Frontal cortex (tissue), 4 donors: ENCODE results near the gene CD300LF. TPM values are rescaled to one million over a fixed set of nuclear protein-coding genes. Genes with fewer than 3 reads are reported as not detected.

Source experiments
- DNase-seq, 2 donors: peaks; one replicate each; pipeline ENCODE4 v3.0.0; 2012; ENCODE audit warnings: low spot score in 2 of 2
- FAIRE-seq: peaks from 2 replicates; lab custom pipeline; 2012; peaks lifted over from hg19 to GRCh38; lab: Jason Lieb, UNC
- total RNA-seq: library from RNA; depleted of rRNA; stranded (reverse); fragments of >200 nt; gene quantifications from one replicate; pipeline ENCODE4 v1.2.3, GENCODE V29; 2014
- donor health status: control.
- donor health status: control.
- donor health status: control.

Gene CD300LF
- total RNA-seq: 0.41 TPM

- FAIRE-seq (no peak), DNase-seq (no peak)
Observed at GRCh38 chr17:74712756-74713155, at the start of gene CD300LF. Gene CD300LF (minus strand): TSS chr17:74712923. CDS start chr17:74712866, 57 bp downstream.

GRCh38 chr17:74761931-74762330, 49.2 kb upstream of the CD300LF start:
- no peak for DNase-seq
- no peak for FAIRE-seq

DNA sequence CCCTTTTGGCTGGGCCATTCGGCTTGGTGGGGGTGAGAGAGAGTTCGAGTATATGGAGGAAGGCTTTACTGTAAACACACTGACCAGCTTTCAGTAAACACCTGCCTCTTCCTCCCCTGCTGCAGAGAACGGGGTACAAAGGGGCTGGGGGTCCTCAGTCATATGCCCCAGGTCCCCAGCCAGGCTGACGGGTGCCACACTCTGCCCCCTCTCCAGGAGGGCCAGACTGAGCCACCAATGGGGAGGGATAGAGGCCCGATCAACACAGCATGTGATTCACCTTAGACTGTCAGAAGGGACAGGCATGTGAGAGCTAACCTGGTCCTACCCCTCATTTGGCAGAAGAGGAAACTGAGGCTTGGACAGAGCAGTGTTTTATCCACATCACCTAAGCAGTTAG, 48.7 kb upstream of the CD300LF start:
- FAIRE-seq: no peak

GRCh38 chr17:74760404-74761105, 47.8 kb upstream of the CD300LF start:
- FAIRE-seq (no peak), DNase-seq (peak in 1 of 2 donors; percentile 53)

More for the DNA sequence above, 48.7 kb upstream of the CD300LF start:
- DNase-seq: no peak

- FAIRE-seq (no peak), DNase-seq (no peak)
Observed at GRCh38 chr17:74759941-74760340, 47.2 kb upstream of the CD300LF start.

DNA sequence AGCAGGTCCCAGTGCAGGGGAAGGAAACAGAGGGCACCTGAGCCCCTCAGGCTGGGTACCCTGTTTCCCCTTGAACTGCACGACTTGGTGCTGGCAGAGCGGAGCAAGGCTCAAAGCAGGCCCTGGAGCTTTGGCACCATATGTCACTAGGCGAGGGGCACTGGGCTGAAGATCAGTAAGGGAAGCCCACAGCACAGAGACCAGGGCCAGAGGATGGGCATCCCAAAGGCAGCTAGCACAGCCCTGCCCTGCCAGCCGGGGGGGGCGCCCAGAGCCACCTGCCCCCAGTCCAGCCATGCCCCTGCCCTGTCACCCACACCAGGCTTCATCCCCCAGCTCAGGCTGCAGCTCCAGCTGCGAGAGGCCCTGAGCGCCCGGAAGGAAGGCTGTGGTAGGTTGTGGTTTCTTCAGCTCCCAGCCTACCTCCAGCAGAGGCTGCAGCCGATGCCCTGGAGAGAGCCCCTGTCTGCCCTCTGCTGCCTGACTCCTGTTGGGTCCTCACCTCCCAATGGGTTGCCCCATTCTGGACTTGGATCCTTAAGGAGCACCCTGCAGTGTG, 46.6 kb upstream of the CD300LF start:
- FAIRE-seq (no peak), DNase-seq (no peak)

- no peak for FAIRE-seq
- peak in 1 of 2 donors; percentile 60 for DNase-seq
Observed at GRCh38 chr17:74758848-74759168, 46.1 kb upstream of the CD300LF start.

- DNase-seq (peak in 1 of 2 donors; percentile 48), FAIRE-seq (no peak)
Observed at GRCh38 chr17:74757931-74758847, 45.5 kb upstream of the CD300LF start.

DNA sequence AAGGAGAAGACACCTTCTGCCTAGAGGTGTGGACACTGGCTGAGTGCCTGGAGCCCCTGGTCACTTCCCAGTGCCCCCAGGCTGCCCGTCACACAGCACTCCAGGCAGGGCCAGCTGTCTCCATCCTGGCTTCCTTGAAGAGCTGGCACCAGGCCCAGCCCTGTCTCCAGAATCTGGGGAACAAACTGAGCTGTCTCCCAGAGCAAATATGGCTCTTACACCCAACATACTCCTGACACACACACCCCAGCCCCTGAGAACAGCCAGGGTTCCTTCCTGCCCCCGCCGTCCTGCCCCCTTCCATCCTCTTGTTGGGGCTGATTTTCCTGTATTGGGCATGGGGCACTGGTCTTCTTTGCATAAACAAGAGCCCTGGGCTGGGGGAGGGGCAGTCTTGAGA, 44.8 kb upstream of the CD300LF start:
- FAIRE-seq (no peak), DNase-seq (no peak)

DNA sequence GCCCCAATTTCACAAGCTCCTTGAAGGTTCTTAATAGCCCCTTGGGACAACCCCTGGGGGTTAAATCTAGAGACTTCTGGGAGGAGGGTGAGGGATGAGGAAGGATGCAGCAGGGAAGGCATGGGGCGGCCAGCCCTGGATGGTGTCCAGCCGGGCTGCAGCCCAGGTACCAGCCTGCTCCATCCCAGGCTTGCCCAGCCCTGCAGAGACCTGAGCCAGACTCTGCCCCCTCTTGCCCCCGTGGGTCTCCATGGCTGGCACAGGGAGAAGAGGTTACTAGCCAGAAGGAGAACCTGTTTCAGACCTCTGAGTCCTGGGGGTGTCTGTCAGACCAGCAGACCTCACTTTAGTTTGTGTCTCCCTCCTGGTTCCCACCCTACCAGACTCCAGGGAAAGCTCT, 44.2 kb upstream of the CD300LF start:
- DNase-seq (no peak), FAIRE-seq (no peak)

DNA sequence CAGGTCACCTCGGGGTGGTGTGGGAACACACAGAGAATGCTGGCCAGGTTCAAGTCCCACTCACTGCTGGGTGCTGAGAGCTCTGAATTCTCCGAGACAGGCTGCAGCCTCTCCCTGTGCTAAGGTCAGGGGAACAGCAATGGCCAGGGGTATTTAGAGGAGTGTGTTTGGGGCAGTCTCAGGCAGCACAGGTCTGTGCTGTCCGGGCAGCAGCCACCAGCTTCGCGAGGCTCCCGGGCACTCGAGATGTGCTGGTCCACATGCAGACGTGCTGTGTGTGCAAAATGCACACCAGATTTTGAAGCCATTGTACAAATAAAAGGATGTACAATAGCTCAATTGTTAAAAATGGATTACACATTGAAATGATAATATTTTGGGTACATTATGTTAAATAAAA, 42.8 kb upstream of the CD300LF start:
- no peak for FAIRE-seq

GRCh38 chr17:74754832-74755231, 42.1 kb upstream of the CD300LF start:
- DNase-seq (no peak), FAIRE-seq (no peak)

More for the DNA sequence above, 42.8 kb upstream of the CD300LF start:
- DNase-seq: no peak

DNA sequence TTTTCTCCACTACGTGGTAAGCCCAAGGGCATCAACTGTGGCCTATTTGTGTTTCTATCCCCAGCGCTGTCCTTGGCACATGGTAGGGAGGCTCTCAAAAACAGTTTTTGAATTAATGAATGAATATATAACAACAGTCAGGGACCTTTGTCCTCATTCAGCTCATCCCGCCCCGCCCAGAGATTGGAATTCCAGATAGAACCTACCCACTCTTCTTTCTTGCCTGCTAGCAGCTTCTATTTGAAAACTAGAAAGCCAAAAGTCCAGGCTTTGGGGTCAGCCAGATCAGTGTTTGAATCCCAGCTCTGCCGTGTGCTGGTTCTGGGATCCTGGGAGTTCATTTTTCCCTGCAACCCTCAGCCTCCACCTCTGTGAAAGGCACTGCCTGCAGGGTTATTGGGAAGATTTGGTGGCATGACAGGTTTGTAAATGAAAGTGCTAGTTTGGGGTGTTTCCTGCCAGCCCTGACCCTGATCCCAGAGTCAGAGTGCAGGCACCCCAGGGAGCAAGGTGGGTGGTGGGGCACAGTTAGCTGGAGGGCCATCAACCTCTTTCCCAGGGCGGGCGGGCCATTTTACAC, 40.2 kb upstream of the CD300LF start:
- no peak for FAIRE-seq
- no peak for DNase-seq

DNA sequence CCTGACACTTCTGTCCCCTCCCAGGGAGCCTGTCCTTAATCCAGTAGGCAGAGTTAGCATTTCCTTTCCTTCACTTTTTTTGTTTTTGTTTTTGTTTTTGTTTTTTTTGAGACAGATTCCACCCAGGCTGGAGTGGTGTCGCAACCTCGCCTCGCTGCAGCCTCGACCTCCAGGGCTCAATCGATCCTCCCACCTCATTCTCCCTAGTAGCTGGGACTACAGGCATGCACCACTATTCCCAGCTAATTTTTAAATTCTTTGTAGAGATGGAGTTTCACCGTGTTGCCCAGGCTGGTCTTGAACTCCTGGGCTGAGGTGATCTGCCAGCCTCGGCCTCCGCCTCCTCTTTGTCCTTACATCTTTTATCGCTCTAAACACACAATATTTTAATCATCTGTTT, 39.7 kb upstream of the CD300LF start:
- DNase-seq: no peak
- FAIRE-seq: no peak

GRCh38 chr17:74750327-74751069, 37.8 kb upstream of the CD300LF start:
- DNase-seq (no peak), FAIRE-seq (no peak)

- FAIRE-seq: no peak
Observed at GRCh38 chr17:74750039-74750326, 37.3 kb upstream of the CD300LF start.

GRCh38 chr17:74749279-74750038, 36.7 kb upstream of the CD300LF start:
- FAIRE-seq: no peak
- no peak for DNase-seq

More at GRCh38 chr17:74750039-74750326, 37.3 kb upstream of the CD300LF start:
- no peak for DNase-seq

DNA sequence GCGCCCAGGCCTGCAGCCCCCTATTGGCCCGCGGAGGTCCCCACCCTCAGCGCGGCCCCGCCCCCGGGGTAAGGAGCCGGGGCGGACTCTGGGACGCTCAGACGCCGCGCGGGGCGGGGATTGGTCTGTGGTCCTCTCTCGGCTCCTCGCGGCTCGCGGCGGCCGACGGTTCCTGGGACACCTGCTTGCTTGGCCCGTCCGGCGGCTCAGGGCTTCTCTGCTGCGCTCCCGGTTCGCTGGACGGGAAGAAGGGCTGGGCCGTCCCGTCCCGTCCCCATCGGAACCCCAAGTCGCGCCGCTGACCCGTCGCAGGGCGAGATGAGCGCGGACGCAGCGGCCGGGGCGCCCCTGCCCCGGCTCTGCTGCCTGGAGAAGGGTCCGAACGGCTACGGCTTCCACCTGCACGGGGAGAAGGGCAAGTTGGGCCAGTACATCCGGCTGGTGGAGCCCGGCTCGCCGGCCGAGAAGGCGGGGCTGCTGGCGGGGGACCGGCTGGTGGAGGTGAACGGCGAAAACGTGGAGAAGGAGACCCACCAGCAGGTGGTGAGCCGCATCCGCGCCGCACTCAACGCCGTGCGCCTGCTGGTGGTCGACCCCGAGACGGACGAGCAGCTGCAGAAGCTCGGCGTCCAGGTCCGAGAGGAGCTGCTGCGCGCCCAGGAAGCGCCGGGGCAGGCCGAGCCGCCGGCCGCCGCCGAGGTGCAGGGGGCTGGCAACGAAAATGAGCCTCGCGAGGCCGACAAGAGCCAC, 36.0 kb upstream of the CD300LF start, which contains the start of gene NHERF1:
Gene NHERF1, plus strand, starts transcription at position 100 of the 750 bp plus-strand sequence. Its CDS starts 219 bp downstream, at position 319.
- no peak for FAIRE-seq
- DNase-seq: peak; percentile 97 to 98

GRCh38 chr17:74748279-74748528, 35.5 kb upstream of the CD300LF start:
- no peak for FAIRE-seq
- DNase-seq: no peak
